HG03575 (cell line): Measurements from ENCODE around the gene C3orf70.

Experiments used
- ATAC-seq: cut with Tn5 transposase; IDR thresholded peaks from one replicate; pipeline ENCODE4 v1.9.1; 2021; ENCODE audit not compliant: unreplicated experiment, insufficient number of reproducible peaks, low FRiP score; ENCODE audit errors: extremely low read depth

Gene C3orf70

DNA sequence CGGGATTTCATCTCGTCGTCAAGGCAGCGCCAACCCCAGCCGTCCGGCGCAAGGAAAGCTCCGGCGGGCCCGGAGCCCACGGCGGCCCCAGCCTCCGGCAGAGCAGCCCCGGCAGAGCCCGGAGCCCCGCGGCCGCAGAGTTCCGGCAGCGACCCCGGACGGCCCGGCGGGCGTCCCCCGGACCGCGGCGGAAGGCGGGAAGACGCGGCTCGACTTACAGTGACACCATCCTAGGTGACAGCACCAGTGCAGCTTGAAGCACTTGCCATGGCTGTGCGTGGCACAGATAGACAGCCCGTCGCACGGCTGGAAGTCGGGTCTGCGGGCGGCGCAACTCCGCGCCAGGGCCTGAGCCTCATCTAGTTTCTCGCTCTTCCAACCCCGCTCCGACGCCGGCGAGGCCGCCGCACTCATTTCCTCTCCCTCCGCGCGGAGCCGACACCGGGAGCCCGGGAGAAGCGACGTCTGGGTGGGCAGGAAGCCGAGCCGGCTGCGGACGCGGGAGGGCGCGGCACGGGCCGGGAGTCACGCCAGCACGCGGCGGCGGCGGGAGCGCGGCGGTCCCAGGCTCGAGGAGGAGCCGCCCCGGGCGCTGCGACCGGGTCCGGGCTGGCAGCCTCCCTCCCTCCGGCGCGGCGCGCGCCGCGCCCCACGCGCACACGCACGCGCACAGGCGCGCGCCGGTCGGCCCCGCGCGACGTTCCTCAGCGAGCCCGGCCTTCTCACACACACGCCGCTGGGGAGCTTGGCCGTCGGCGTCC is at the start of gene C3orf70:
C3orf70 (minus strand) TSS at position 651 of the 761 bp plus-strand sequence; CDS start at position 414, 237 bp downstream.
- ATAC-seq: no peak

DNA sequence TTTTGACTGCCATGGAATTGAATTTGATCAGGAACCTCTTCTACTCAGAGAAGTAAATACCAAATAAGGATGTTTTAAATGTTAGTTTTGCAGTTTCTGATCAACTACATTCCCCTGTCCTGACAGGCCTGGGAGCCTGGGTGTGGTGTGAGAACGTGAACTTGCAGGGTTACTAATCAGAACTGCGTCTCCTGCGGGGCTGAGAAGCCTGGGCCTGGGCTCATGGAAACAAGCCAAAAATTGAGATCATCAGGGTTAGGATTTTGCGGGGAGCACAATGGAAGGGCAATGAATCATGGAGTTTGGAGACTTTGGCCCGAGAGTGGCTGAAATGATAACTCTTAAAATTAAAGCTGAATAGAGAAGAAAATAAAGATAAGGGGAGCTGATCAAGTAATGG is 47.8 kb upstream of the C3orf70 start:
- no peak for ATAC-seq

- ATAC-seq: no peak
Observed at GRCh38 chr3:185199671-185200070, 46.8 kb upstream of the C3orf70 start.

GRCh38 chr3:185199206-185199605 is 46.3 kb upstream of the C3orf70 start:
- ATAC-seq: no peak

DNA sequence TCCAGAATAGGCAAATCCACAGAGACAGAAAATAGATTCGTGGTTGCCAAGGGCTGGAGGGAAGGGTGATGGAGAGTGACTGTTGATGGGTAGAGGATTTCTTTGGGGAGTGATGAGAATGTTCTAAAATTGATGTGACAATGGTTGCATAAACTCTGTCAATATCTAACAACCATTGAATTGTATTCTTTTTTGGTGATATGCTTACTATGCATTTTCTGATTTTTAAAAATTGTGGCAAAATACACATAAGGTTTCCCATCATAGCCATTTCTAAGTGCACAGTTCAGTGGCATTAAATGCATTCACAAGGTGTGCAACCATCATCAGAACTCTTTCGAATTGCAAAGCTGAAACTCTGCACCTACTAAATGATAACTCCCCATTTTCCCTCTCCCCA is 44.2 kb upstream of the C3orf70 start:
- ATAC-seq: no peak

- no peak for ATAC-seq
Observed at GRCh38 chr3:185195652-185196051, 42.8 kb upstream of the C3orf70 start.

- ATAC-seq: no peak
Observed at GRCh38 chr3:185188816-185189215, 36.0 kb upstream of the C3orf70 start.

GRCh38 chr3:185187391-185187790 is 34.5 kb upstream of the C3orf70 start:
- no peak for ATAC-seq

DNA sequence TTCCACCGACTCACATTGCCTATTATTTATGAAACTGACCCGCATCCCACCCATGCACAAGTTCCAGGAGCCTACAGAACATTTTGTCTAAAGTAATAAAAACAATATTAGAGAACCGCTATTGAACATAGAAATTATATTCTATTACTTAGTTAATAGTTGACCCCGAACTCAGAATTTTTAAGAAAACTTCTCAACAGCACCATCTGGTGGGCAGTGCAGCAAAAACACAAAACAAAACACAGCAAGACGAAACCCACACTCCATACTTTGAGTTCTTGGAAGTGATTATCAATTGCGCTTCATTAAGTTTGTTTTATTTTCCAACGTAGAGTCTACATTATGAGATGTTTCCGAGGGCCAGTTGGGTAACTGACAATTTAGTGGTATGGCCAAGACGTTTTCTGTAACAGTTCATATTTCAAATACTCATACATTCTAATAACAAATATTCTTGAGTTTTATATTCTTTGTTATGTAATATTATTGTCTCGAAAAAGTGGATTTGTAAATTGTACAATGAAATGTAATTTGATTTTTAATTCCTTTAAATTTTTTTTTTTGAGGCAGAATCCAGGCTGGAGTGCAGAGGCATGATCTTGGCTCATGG is 24.0 kb upstream of the C3orf70 start:
- ATAC-seq: no peak

DNA sequence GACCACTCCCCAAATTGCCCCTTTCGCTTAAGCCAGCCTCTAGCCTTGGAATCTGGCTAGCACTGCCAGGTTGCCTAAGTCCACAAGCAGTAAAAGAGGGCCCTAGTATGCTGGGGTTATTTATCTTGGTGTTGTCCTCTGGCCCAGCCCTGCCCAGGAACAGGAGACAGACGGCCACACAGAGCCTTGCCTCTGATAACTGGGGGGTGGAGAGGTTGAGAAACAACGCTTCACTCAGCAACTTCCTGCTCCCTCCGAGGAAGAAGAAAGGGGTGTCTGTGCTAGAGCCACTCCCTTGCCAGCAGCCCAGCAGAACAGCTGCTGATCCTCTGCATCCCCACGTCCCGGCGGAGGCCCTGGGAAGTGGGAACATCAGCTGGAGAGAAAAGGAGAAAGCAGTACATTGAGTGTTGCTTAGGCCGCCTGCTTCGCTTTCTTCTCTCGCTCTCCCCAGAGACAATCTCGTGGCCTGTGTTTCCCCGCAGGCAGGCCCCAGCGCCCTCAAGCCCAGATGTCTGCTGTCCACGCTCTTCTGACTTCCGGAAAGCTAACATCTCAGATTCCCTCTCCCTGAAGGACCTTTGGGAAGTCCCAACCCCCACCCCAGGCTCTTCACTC is 22.6 kb upstream of the C3orf70 start:
- ATAC-seq: no peak

- no peak for ATAC-seq
Observed at GRCh38 chr3:185172086-185173049, 19.5 kb upstream of the C3orf70 start.

GRCh38 chr3:185164428-185165217 is 11.8 kb upstream of the C3orf70 start:
- no peak for ATAC-seq

DNA sequence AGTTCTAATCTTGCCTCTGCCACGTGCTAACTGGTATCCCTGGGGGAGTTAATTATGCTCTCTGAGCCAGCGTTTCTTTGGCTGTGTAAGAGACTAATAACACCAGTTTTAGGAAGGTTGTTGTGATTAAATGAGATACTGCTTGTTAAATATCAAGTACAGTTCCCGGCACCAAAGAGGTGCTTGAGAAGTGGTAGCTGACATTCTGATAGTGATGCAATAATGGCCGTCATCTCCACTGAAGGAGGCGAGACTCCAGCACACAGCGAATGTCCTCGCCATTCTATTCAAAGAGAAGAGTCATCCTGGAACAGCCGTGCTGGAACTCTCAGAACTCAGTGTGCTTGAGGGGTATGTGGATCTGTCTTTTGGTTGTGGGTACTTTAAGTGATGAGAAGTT is 9.8 kb upstream of the C3orf70 start:
- ATAC-seq: no peak

DNA sequence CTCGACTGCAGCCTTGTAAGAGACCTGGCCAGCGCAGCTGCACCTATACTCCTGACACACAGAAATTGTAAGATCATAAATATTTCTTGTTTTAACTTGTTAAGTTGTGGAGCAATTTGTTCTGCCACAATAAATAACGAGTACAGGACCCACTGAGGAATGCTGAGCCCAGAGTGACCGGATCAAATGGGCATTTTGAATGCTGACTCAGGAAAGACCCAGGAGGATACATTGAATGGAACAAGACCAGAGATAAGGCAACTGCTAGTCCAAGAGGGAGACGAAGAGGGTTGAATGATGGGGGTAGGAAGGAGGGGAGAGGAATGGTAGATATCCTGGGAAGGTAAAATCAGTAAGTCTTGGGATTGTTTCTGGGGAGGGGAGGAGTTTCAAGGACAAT is 8.9 kb upstream of the C3orf70 start:
- no peak for ATAC-seq

DNA sequence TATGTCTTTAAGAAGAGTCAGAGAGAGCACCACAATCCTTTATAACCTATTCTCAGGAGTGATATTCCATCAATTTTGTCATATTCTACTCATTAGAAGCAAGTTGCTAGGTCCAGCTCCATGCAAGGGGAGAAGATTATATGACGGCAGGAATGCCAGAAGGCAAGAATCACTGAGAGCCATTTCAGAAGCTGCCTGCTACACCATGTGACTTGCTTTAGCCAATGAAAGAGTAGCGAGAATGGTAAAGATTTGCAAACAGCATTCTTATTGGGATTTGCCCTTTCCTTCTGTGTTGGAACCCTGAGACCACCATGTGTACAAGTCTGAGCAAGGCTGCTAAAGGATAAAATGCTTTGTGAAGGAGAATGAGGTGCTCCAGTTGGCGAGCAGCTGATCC is 4.5 kb upstream of the C3orf70 start:
- ATAC-seq: no peak

- no peak for ATAC-seq
Observed at GRCh38 chr3:185155678-185156077, 2.8 kb upstream of the C3orf70 start.

DNA sequence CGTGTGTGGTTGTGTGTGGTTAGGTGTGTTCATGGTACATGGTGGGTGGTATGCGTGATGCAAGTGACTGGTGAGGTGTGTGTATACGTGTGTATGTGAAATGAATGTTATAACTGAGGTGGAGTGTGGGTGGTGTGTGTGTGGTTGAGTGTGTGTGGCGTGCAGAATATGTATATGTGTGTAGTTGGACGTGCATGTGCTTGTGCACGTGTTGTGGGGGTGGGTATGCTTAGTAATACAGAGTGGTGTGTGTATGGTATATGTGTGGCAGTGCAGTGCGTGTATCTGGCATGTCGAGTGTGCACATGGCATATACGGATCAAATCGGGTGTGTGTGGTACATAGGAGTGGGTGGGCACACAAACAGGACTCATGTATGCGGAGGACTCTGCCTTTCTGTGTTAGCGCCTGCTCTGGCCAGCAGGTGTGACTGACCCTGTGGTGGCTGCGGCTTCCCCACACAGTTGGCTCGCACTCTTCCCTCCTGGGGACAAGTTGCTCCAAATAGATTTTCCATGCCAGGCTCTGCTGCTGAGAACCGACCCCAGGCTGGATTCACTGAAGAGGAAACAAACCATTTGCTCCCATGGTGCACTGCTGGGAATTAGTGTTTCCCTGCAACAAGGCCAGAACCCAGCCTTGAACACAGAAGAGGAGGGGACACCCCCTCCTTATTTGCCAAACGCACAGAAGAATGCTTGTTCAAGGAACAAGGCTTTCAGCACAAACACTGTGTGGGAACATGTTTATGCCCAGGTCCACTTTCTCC is 1.2 kb upstream of the C3orf70 start:
- no peak for ATAC-seq
